HG02970 (cell line): ENCODE measurements around the gene UCP2.

Experiments
- ATAC-seq: cut with Tn5 transposase; IDR thresholded peaks from one replicate; pipeline ENCODE4 v1.9.1; 2021; ENCODE audit warnings: mild to moderate bottlenecking, moderate library complexity, moderate number of reproducible peaks; ENCODE audit not compliant: unreplicated experiment, low FRiP score

Gene UCP2

GRCh38 chr11:73982595-73982989 is at the start of gene UCP2:
TSS of gene UCP2 (minus strand) at chr11:73982843. CDS start at chr11:73978378, 4,465 bp downstream.
- peak; percentile 57 for ATAC-seq

- no peak for ATAC-seq
Measured at GRCh38 chr11:74030723-74031676, 48.4 kb upstream of the UCP2 start.

GRCh38 chr11:74025467-74026166 is 43.0 kb upstream of the UCP2 start:
- ATAC-seq: no peak

- no peak for ATAC-seq
Measured at GRCh38 chr11:74024261-74025029, 41.8 kb upstream of the UCP2 start.

- no peak for ATAC-seq
Measured at GRCh38 chr11:74023276-74023675, 40.6 kb upstream of the UCP2 start.

- ATAC-seq: no peak
Measured at GRCh38 chr11:74022546-74022945, 39.9 kb upstream of the UCP2 start.

- ATAC-seq: no peak
Measured at GRCh38 chr11:74021998-74022397, 39.4 kb upstream of the UCP2 start.

- no peak for ATAC-seq
Measured at GRCh38 chr11:74020539-74020938, 37.9 kb upstream of the UCP2 start.

GRCh38 chr11:74019860-74020259 is 37.2 kb upstream of the UCP2 start:
- ATAC-seq: no peak

GRCh38 chr11:74019104-74019738 is 36.6 kb upstream of the UCP2 start:
- ATAC-seq: no peak

GRCh38 chr11:74018331-74019005 is 35.8 kb upstream of the UCP2 start:
- ATAC-seq: no peak

- ATAC-seq: no peak
Measured at GRCh38 chr11:74017631-74018030, 35.0 kb upstream of the UCP2 start.

- ATAC-seq: no peak
Measured at GRCh38 chr11:74015919-74016684, 33.5 kb upstream of the UCP2 start.

- no peak for ATAC-seq
Measured at GRCh38 chr11:74014880-74015279, 32.2 kb upstream of the UCP2 start.

GRCh38 chr11:74013141-74013540 is 30.5 kb upstream of the UCP2 start:
- no peak for ATAC-seq

- no peak for ATAC-seq
Measured at GRCh38 chr11:74012074-74012809, 29.6 kb upstream of the UCP2 start.

- no peak for ATAC-seq
Measured at GRCh38 chr11:74011360-74012073, 28.9 kb upstream of the UCP2 start.
